ENCODE results near the gene FAM72B.
"Not testable (repeated sequence)": the region's sequence is repeated elsewhere in the genome, so short reads cannot be mapped to it uniquely, and the experiment has no call there.

Gene FAM72B

GRCh38 chr1:121205786-121206711, 21.9 kb upstream of the FAM72B start:
- H3K27ac ChIP-seq; CTCF ChIA-PET; POLR2A ChIA-PET (ENCODE audit: low non-redundant PET); DNase-seq (ENCODE audit: low spot score): not testable (repeated sequence)

- POLR2A ChIA-PET (ENCODE audit: low non-redundant PET); CTCF ChIA-PET; H3K27ac ChIP-seq; DNase-seq (ENCODE audit: low spot score): not testable (repeated sequence)
These were observed 18.8 kb upstream of the FAM72B start for GRCh38 chr1:121202986-121203385.

DNA sequence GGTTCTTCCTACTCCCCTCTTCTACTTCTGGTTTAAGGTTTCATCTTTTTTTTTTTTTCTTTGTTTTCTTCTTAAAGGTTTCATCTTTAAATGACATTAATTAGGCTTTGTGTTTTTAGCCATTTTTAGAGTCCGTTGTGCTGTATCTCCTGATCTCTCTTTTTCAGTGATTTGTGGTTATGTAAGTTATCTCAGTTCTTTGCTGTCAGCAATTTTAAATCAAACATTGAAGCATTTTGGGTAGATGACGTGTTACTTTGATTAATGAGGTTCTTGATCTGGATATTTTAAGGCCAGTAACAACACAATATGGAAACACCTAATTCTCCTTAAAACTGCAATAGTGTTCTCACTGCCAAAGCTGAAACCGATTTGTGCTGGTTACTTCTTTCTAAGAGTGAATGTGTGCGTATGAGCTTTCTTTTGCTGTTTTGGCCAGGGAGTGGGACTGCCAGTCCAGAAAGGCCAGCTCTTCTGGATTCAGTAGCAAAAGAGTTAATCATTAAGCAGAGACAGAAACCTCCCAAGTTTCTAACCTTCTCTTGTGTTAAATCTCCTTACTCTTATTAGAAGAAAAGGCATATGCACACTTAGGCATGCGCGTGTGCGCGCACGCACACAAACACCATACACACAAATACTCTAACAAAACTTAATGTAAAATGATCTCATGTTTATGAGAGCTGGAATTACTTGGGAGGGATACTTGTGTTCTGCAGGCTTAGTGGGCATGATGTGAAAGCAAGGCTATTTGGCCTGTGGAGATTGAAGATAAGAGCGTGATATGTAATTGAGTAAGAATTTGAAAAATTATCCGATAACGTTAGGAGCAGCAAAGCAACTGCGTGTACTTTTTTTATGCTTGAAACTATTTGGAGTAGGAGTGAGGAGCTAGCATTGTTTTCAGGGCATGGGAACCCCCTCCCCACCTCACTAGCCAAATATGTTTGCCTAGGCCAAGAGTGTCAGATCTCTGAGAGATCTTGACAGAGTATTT, 17.1 kb upstream of the FAM72B start:
- DNase-seq (ENCODE audit: low spot score); CTCF ChIA-PET; POLR2A ChIA-PET (ENCODE audit: low non-redundant PET); H3K27ac ChIP-seq: not testable (repeated sequence)

GRCh38 chr1:121200232-121200631, 16.1 kb upstream of the FAM72B start:
- DNase-seq (ENCODE audit: low spot score); CTCF ChIA-PET; POLR2A ChIA-PET (ENCODE audit: low non-redundant PET); H3K27ac ChIP-seq: not testable (repeated sequence)

DNA sequence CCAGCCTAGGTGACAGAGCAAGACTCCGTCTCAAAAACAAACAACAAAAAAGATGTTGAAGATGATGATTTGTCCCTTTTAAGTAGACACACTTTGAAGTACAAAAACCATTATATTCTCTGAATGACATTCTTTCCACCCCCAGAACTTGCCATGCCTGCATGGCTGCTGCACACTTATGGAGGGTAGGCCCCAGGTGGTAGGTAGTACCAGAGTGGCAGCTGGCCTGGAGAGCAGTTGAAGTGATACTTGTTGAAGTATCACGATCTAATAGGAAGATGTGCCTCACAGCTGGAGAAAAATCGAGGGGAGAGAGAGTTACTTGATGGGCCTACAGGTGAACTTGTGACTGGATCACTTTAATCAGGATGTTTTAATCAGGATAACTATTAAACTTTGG, 15.6 kb upstream of the FAM72B start:
- H3K27ac ChIP-seq; POLR2A ChIA-PET (ENCODE audit: low non-redundant PET); DNase-seq (ENCODE audit: low spot score); CTCF ChIA-PET: not testable (repeated sequence)

DNA sequence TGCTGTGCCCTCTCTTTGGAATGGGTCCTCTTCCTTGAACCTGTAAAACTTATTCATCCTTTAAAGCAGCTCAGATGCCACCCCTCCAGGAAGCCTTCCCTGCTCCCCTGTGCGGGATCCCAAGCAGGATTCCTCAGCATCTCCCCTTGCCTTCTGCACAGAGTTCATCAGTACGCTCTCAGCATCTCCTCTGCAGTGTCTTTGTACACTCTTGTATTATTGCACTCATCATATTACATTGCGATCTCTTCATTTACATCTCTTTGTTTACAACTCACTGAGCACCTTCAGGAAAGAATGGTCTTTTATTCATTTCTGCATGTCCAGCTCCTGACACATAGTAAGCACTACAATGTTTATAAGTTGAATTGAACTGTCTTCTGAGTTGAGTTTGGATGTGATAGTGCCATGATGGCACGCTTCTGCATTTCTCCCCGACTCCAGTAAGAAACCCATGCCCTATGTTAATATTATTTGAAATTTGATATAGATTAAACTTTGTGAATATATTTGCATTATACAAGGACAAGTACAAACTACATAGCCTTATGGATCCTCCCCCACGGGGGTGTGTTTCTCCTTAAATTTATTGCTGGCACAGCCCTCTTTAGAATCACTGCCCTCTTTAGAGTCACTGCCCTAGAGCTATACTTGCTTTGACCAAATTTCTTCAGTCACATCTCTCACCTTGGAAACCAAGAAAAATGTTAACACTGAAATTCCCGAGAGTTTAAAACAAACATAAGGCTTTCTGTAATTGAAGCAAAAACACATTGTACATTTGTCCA, 13.1 kb upstream of the FAM72B start:
- CTCF ChIA-PET; DNase-seq (ENCODE audit: low spot score); H3K27ac ChIP-seq; POLR2A ChIA-PET (ENCODE audit: low non-redundant PET): not testable (repeated sequence)

GRCh38 chr1:121192512-121192911, 8.4 kb upstream of the FAM72B start:
- DNase-seq (ENCODE audit: low spot score); POLR2A ChIA-PET (ENCODE audit: low non-redundant PET); CTCF ChIA-PET; H3K27ac ChIP-seq: not testable (repeated sequence)

DNA sequence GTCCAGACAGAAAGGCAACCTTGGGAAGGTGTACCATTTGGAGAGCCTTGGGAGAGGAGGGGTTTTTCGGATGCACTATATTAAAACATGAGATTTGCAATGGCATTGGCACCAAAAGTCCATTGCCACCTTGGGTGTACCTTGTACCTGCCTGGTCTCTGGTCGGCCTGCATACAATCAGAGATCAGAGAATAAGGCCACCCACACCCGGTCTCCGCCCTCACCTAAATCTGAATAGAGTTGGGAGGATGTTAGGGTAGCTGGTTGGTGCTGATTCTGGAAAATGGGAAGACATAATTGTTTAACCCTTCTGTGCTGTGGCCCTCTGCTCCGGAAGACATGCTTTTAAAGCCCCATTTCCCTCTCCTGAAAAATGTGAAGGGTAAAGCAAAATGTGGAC, 3.8 kb upstream of the FAM72B start:
- DNase-seq (ENCODE audit: low spot score); POLR2A ChIA-PET (ENCODE audit: low non-redundant PET); H3K27ac ChIP-seq; CTCF ChIA-PET: not testable (repeated sequence)

DNA sequence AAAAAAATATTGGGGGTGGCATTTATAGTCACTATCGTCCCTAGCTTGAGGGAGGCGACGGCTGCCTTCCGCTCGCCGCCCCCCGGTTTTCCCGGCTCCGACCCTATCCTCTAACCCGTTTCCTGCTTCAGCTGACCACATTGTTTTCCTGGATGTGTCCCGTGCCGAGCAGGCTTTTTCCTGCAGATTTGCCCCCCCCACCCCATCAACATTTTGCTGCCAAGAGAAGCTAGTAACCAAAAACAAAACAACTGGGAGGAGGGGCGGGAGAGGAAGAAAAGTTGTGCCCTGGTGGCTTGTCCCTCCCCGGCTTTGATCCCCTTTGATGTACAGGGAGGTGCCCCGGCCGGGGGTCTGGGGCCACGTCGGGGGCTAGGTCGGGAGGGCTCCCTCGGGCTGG, 2.1 kb upstream of the FAM72B start:
- peak overlapping the region; percentile 57 for H3K27ac ChIP-seq
- POLR2A ChIA-PET (ENCODE audit: low non-redundant PET); CTCF ChIA-PET; DNase-seq (ENCODE audit: low spot score): not testable (repeated sequence)

- CTCF ChIA-PET; POLR2A ChIA-PET (ENCODE audit: low non-redundant PET); DNase-seq (ENCODE audit: low spot score): not testable (repeated sequence)
- peak overlapping the region; percentile 83 for H3K27ac ChIP-seq
These were observed 1.1 kb upstream of the FAM72B start for GRCh38 chr1:121185140-121185708.

GRCh38 chr1:121183867-121184266, 273 bp downstream of the FAM72B start:
- DNase-seq (ENCODE audit: low spot score); CTCF ChIA-PET; POLR2A ChIA-PET (ENCODE audit: low non-redundant PET); H3K27ac ChIP-seq: not testable (repeated sequence)

- POLR2A ChIA-PET (ENCODE audit: low non-redundant PET); DNase-seq (ENCODE audit: low spot score); CTCF ChIA-PET; H3K27ac ChIP-seq: not testable (repeated sequence)
These were observed 5.9 kb downstream of the FAM72B start for GRCh38 chr1:121178197-121178596.

- DNase-seq (ENCODE audit: low spot score); CTCF ChIA-PET; H3K27ac ChIP-seq; POLR2A ChIA-PET (ENCODE audit: low non-redundant PET): not testable (repeated sequence)
These were observed 7.5 kb downstream of the FAM72B start for GRCh38 chr1:121176649-121177048.

DNA sequence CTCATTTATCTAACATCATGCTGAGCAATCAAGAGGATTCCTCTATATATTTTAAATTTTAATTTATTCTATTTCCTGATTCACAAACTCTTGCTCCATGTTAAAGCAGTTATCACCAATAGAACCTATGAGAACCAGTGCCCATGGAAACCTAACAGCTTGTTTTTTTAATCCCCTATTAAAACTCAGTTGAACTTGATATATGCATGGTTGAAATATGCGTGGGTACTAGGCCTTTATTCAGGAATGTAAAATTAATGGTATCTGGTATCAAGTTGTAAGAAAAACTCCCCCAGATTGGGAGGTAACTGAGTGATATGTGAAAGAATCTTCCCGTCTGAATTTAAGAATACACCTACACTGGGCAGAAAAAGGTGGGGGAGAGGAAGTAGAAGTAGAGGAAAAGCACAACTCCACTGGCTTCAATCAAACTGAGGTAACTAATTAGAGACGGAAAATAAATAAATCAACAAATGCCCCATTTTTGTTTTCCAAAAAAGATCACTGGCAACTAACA, 15.9 kb downstream of the FAM72B start:
- H3K27ac ChIP-seq; CTCF ChIA-PET; POLR2A ChIA-PET (ENCODE audit: low non-redundant PET); DNase-seq (ENCODE audit: low spot score): not testable (repeated sequence)

DNA sequence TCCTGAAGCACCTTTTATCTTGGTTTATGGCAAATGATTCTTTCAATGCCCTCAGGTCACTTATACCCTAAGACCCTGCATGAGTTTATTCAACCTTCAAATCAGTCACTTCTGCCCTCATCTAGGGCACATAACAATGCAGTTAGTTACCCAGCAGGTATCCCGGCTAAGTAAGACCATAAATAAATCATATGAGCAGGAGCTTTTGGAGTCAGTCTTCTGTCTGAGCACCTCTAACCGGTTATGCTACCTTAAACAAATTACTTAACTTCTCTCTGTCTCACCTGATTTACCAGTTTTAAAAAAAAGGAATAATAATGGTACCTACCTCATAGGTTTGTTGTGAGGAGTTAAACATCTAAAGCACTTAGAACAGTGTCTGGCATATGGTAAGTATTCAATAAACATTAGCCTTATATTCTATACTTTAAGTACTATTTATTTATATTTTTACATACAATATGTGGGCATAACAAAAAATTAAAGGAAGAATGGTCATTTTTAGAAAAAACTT, 16.9 kb downstream of the FAM72B start:
- H3K27ac ChIP-seq; CTCF ChIA-PET; DNase-seq (ENCODE audit: low spot score); POLR2A ChIA-PET (ENCODE audit: low non-redundant PET): not testable (repeated sequence)

GRCh38 chr1:121165296-121165695, 18.8 kb downstream of the FAM72B start:
- POLR2A ChIA-PET (ENCODE audit: low non-redundant PET); DNase-seq (ENCODE audit: low spot score); H3K27ac ChIP-seq; CTCF ChIA-PET: not testable (repeated sequence)

All from RWPE1 (cell line).